OCI-LY3 (cell line): ENCODE data around the gene EHMT1.

Experiments used
- CTCF ChIP-seq: fragments of 200-600, 300-600 bp; sonication (generic); IDR thresholded peaks from 2 replicates; pipeline ENCODE4 v1.5.1; 2014; ENCODE audit warnings: antibody characterized with exemption, low read length, low read depth
- EZH2phosphoT487 ChIP-seq: fragments of 200-600 bp; shearing (Covaris generic); IDR thresholded peaks from 2 replicates; pipeline ENCODE4 v1.6.1; 2018; ENCODE audit warnings: antibody characterized with exemption, mixed run types, low read depth

GRCh38 chr9:137753192-137753765 is 134.5 kb downstream of the EHMT1 start:
- TF ChIP-seq CTCF (no peak), EZH2phosphoT487 (no peak)
